Measurements from ENCODE around the gene LYVE1. TPM values are rescaled to one million over a fixed set of nuclear protein-coding genes. Genes with fewer than 3 reads are reported as not detected.
A peak's percentile ranks its signal among the peaks of the same experiment; 100 is the strongest.

The LYVE1 gene
- total and polyA plus RNA-seq, 2 of the 13 experiments (the other 11 are each of a cell fraction or from before 2014, with no cell fraction given) = 1.2 to 1.4 TPM

- Histone ChIP-seq H3K9me3 (ENCODE audit: low read length) (no peaks in the 10 kb centered on the region), H3K9ac (ENCODE audit: insufficient read depth, low read depth, low read length) (peak overlapping the region; percentile 20; the same call in 1 of the 2 replicates), H3K4me2 (ENCODE audit: low read depth, low read length) (peak overlapping the region; percentile 59), H3K27me3 (ENCODE audit: control insufficient read depth in 1 of 2, insufficient read depth in 2 of 2, low read length in 2 of 2) (no peaks in the 10 kb centered on the region), H3K27ac (ENCODE audit: extremely low read length, insufficient read depth, low read length) (peak overlapping the region; percentile 61), H4K20me1 (ENCODE audit: insufficient read depth, low read length) (no peaks in the 10 kb centered on the region), H2AFZ (ENCODE audit: low read length) (peak overlapping the region; percentile 43), H3K79me2 (ENCODE audit: insufficient read depth, low read length) (no peaks in the 10 kb centered on the region), H3K4me1 (ENCODE audit: insufficient read depth, low read length) (peaks cover 68% of the 10 kb centered on the region), H3K36me3 (replicated peaks in 1 of 2; ENCODE audit: control insufficient read depth in 1 of 2, insufficient read depth in 2 of 2, low read length in 2 of 2) (no peaks in the 10 kb centered on the region), H3K4me3 (replicated peaks in 1 of 3; ENCODE audit: insufficient read depth in 1 of 3, low read depth in 2 of 3, low read length in 3 of 3) (peak overlapping the region in 1 of 3 experiments; percentile 34; a peak in 1 of 6 replicates)
- WGBS (ENCODE audit: low lambda C conversion rate) = 0% methylated on average over 9 of the region's 9 CpGs
- BruUV-seq (replicated peaks) = no TSS peak
- FAIRE-seq = peak; percentile 77
- ChIA-PET CTCF (ENCODE audit: low intra/inter-chr PET ratio, low total read pairs) (no interaction called here), POLR2A (no interaction called here)
- in situ Hi-C loops (cut with HindIII; ENCODE audit: extremely low pct_ligation_motif_present, low pct_unique_long_range_greater_than_20kb) (no loop called here), intact Hi-C loops (cut with micrococcal nuclease; ENCODE audit: unreplicated experiment) (no loop called here)
- peak; percentile 77 for ATAC-seq
- DNase-seq (ENCODE audit: low spot score) = peak; percentile 83
- peak; percentile 88 for TF ChIP-seq GZF1 (CRISPR knock-in tag; IDR thresholded peaks at IDR 0.05)
- TF ChIP-seq ZBTB37 (CRISPR knock-in tag; IDR thresholded peaks at IDR 0.05) = peak; percentile 63; the same call in 1 of the 2 replicates
- TF ChIP-seq SOX13 (IDR thresholded peaks at IDR 0.05) = no peak
- peak in 1 of 2 experiments; percentile 64; a peak in 2 of 4 replicates for TF ChIP-seq SOX13 (CRISPR knock-in tag; conservative IDR thresholded peaks at IDR 0.05 in 1 of 2, IDR thresholded peaks at IDR 0.05 in 1 of 2)
- TF ChIP-seq MYC (CRISPR knock-in tag; IDR thresholded peaks at IDR 0.05; ENCODE audit: borderline replicate concordance) = peak; percentile 65; the same call in 1 of the 2 replicates
- no peak for TF ChIP-seq ZNF550 (CRISPR knock-in tag; IDR thresholded peaks at IDR 0.05; ENCODE audit: borderline replicate concordance)
- no peak for TF ChIP-seq ZNF251 (CRISPR knock-in tag; IDR thresholded peaks at IDR 0.05)
- TF ChIP-seq, protein P1, sequence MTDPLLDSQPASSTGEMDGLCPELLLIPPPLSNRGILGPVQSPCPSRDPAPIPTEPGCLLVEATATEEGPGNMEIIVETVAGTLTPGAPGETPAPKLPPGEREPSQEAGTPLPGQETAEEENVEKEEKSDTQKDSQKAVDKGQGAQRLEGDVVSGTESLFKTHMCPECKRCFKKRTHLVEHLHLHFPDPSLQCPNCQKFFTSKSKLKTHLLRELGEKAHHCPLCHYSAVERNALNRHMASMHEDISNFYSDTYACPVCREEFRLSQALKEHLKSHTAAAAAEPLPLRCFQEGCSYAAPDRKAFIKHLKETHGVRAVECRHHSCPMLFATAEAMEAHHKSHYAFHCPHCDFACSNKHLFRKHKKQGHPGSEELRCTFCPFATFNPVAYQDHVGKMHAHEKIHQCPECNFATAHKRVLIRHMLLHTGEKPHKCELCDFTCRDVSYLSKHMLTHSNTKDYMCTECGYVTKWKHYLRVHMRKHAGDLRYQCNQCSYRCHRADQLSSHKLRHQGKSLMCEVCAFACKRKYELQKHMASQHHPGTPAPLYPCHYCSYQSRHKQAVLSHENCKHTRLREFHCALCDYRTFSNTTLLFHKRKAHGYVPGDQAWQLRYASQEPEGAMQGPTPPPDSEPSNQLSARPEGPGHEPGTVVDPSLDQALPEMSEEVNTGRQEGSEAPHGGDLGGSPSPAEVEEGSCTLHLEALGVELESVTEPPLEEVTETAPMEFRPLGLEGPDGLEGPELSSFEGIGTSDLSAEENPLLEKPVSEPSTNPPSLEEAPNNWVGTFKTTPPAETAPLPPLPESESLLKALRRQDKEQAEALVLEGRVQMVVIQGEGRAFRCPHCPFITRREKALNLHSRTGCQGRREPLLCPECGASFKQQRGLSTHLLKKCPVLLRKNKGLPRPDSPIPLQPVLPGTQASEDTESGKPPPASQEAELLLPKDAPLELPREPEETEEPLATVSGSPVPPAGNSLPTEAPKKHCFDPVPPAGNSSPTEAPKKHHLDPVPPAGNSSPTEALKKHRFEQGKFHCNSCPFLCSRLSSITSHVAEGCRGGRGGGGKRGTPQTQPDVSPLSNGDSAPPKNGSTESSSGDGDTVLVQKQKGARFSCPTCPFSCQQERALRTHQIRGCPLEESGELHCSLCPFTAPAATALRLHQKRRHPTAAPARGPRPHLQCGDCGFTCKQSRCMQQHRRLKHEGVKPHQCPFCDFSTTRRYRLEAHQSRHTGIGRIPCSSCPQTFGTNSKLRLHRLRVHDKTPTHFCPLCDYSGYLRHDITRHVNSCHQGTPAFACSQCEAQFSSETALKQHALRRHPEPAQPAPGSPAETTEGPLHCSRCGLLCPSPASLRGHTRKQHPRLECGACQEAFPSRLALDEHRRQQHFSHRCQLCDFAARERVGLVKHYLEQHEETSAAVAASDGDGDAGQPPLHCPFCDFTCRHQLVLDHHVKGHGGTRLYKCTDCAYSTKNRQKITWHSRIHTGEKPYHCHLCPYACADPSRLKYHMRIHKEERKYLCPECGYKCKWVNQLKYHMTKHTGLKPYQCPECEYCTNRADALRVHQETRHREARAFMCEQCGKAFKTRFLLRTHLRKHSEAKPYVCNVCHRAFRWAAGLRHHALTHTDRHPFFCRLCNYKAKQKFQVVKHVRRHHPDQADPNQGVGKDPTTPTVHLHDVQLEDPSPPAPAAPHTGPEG (CRISPR knock-in tag; IDR thresholded peaks at IDR 0.05) = no peak
- TF ChIP-seq TOPORS (CRISPR knock-in tag; IDR thresholded peaks at IDR 0.05) = no peak
- TF ChIP-seq TFE3 (CRISPR knock-in tag; IDR thresholded peaks at IDR 0.05) = 0 out of 2 replicates have a peak, but pooled peaks have one; percentile 23
- no peak for TF ChIP-seq ZNF256 (CRISPR knock-in tag; conservative IDR thresholded peaks at IDR 0.05)
- peak; percentile 87 for TF ChIP-seq FOSL2 (CRISPR knock-in tag; IDR thresholded peaks at IDR 0.05)
- TF ChIP-seq POGZ (CRISPR knock-in tag; IDR thresholded peaks at IDR 0.05) = 0 out of 2 replicates have a peak, but pooled peaks have one; percentile 54
- TF ChIP-seq MED1 (CRISPR knock-in tag; IDR thresholded peaks at IDR 0.05) = peak; percentile 53; the same call in 1 of the 2 replicates
- TF ChIP-seq TIGD3 (CRISPR knock-in tag; IDR thresholded peaks at IDR 0.05; ENCODE audit: borderline replicate concordance) = no peak
Measured at GRCh38 chr11:10604340-10604748, 35.9 kb upstream of the LYVE1 start.

All from HepG2 (cell line).